Lower leg skin (tissue), 3 donors: ENCODE results near the gene ZNF672.
A peak's percentile ranks its signal among the peaks of the same experiment; 100 is the strongest.

Source experiments
- POLR2A ChIP-seq, 2 donors: fragments of 450-650 bp; IDR thresholded peaks; one replicate each; pipeline ENCODE4 v1.6.1; 2016 to 2017; ENCODE audit warnings: antibody characterized with exemption in 2 of 2, mild to moderate bottlenecking in 1 of 2, moderate library complexity in 1 of 2
- TF ChIP-seq, protein P1 (sequence below), 3 donors: fragments of 450-650 bp; IDR thresholded peaks; one replicate each; pipeline ENCODE4 v1.5.1; 2016; ENCODE audit warnings: antibody characterized with exemption in 3 of 3, mild to moderate bottlenecking in 3 of 3, moderate library complexity in 2 of 3

DNA sequence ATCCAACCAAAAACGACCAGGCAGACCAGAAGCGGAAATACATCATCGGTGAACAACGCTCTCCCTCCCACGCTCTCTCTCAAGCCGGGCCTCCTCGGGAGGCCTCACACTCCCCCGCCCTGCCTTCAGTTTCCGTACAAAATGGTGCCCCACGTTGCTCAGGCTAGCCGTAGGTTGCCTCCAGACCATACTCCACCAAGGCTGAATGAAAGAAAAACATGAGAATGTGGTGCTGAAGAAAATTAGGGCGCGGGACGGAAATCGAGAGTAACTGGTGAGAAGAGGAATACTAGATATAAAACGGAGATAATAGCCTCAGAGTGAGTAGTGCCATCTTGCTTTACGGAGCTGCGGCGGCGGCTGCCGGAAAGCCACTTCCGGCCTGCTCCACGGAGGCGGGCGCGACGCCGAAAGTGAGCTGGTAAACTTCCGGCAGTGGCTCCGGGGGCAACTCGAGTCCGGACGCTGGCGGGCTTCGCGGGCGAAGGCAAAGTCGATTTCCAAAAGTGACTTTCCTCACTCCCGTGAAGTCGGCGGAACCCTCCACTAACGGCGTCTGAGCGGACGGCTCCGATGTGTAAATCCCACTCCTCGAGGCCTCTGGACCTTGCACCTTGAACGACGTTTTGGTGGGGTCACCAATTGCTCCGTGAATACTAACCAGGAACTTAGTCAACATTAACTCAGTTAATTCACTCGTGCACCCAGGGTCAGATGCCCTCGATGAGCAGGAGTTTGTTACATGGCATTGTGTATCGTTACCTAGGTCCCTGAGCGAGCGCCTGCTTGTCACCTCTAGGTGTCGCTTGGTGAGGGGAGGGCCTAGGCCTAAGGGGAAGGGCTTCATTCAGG, 11.9 kb upstream of the ZNF672 start, which contains the start of gene SH3BP5L:
- TF ChIP-seq, protein P1, sequence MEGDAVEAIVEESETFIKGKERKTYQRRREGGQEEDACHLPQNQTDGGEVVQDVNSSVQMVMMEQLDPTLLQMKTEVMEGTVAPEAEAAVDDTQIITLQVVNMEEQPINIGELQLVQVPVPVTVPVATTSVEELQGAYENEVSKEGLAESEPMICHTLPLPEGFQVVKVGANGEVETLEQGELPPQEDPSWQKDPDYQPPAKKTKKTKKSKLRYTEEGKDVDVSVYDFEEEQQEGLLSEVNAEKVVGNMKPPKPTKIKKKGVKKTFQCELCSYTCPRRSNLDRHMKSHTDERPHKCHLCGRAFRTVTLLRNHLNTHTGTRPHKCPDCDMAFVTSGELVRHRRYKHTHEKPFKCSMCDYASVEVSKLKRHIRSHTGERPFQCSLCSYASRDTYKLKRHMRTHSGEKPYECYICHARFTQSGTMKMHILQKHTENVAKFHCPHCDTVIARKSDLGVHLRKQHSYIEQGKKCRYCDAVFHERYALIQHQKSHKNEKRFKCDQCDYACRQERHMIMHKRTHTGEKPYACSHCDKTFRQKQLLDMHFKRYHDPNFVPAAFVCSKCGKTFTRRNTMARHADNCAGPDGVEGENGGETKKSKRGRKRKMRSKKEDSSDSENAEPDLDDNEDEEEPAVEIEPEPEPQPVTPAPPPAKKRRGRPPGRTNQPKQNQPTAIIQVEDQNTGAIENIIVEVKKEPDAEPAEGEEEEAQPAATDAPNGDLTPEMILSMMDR (IDR thresholded peaks at IDR 0.05) = peak in 1 of 3 donors; percentile 32
- peak in 1 of 2 donors; percentile 59 for TF ChIP-seq POLR2A (IDR thresholded peaks at IDR 0.05)
